ENCODE results near the gene ALK. TPM values are rescaled to one million over a fixed set of nuclear protein-coding genes. Genes with fewer than 3 reads are reported as not detected.

Gene ALK
- total and polyA plus RNA-seq, 2 donors: 0.19 to 0.21 TPM

DNA sequence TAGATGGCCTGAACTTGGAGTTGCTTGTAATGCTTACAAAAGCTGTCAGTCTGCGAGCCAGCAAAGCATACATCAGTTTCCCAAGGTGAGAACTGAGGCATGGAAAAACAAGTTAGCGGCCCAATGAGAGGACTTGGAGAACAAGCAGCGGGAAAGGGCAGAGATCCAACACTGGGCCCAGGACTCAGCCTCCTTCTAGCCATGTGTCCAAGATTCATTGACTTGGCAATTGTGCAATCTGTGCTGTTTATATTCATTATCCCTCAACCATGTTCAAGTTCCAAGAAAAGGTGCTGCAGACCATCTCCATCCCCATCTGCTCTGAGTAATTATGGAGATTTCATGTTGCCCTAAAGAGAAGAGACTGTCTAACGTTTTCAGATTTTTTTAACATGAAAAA, 187.4 kb downstream of the ALK start:
- WGBS: 82% methylated on average over 4 of the region's 4 CpGs
- H3K4me1 ChIP-seq (ENCODE audit: control insufficient read depth in 2 of 2, insufficient read depth in 2 of 2, low read length in 2 of 2): no peaks in the 10 kb centered on the region
- DNase-seq (ENCODE audit: low read depth in 6 of 9, low spot score in 9 of 9): no peak
- H3K4me3 ChIP-seq (ENCODE audit: low read length in 2 of 2): no peak overlapping the region
- H3K27me3 ChIP-seq (ENCODE audit: control insufficient read depth in 2 of 2, insufficient read depth in 1 of 2, low read length in 1 of 2): no peaks in the 10 kb centered on the region
- H3K27ac ChIP-seq (ENCODE audit: low read depth in 1 of 2, low read length in 1 of 2): no peak overlapping the region
- H3K9me3 ChIP-seq (ENCODE audit: control insufficient read depth in 2 of 2, insufficient read depth in 1 of 2, low read length in 1 of 2): no peaks in the 10 kb centered on the region
- no peaks in the 10 kb centered on the region for H3K36me3 ChIP-seq (ENCODE audit: control insufficient read depth in 2 of 2, insufficient read depth in 2 of 2, low read length in 1 of 2)

GRCh38 chr2:29733213-29733612, 188.2 kb downstream of the ALK start:
- no peak for DNase-seq (ENCODE audit: low read depth in 6 of 9, low spot score in 9 of 9)
- no peak overlapping the region for H3K27ac ChIP-seq (ENCODE audit: low read depth in 1 of 2, low read length in 1 of 2)
- H3K27me3 ChIP-seq (ENCODE audit: control insufficient read depth in 2 of 2, insufficient read depth in 1 of 2, low read length in 1 of 2): no peaks in the 10 kb centered on the region
- no peaks in the 10 kb centered on the region for H3K4me1 ChIP-seq (ENCODE audit: control insufficient read depth in 2 of 2, insufficient read depth in 2 of 2, low read length in 2 of 2)
- no peaks in the 10 kb centered on the region for H3K9me3 ChIP-seq (ENCODE audit: control insufficient read depth in 2 of 2, insufficient read depth in 1 of 2, low read length in 1 of 2)
- no peak overlapping the region for H3K4me3 ChIP-seq (ENCODE audit: low read length in 2 of 2)
- no peaks in the 10 kb centered on the region for H3K36me3 ChIP-seq (ENCODE audit: control insufficient read depth in 2 of 2, insufficient read depth in 2 of 2, low read length in 1 of 2)
- 92% methylated on average over 1 of the region's 1 CpG for WGBS

DNA sequence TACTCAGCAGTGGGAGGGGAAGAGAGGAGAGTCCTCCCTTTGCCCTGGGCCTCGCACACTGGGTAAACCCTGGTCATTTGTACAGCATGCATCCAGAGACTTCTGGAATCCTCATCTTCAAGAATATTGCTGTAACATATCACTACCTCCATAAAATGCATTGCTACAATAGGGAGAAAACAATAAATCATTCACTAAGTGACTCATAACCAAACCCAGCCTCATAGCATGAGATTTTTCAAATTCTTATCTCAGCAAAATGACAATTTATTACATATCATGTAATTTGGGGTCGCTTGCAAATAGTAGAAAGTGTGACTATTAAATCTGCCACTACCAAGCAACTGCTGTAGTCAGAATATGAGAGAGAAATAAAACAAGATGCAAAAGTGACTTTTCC, 189.4 kb downstream of the ALK start:
- H3K9me3 ChIP-seq (ENCODE audit: control insufficient read depth in 2 of 2, insufficient read depth in 1 of 2, low read length in 1 of 2): no peaks in the 10 kb centered on the region
- 96% methylated on average over 2 of the region's 2 CpGs for WGBS
- H3K36me3 ChIP-seq (ENCODE audit: control insufficient read depth in 2 of 2, insufficient read depth in 2 of 2, low read length in 1 of 2): no peaks in the 10 kb centered on the region
- no peak overlapping the region for H3K4me3 ChIP-seq (ENCODE audit: low read length in 2 of 2)
- DNase-seq (ENCODE audit: low read depth in 6 of 9, low spot score in 9 of 9): no peak
- no peaks in the 10 kb centered on the region for H3K4me1 ChIP-seq (ENCODE audit: control insufficient read depth in 2 of 2, insufficient read depth in 2 of 2, low read length in 2 of 2)
- no peaks in the 10 kb centered on the region for H3K27me3 ChIP-seq (ENCODE audit: control insufficient read depth in 2 of 2, insufficient read depth in 1 of 2, low read length in 1 of 2)
- no peak overlapping the region for H3K27ac ChIP-seq (ENCODE audit: low read depth in 1 of 2, low read length in 1 of 2)

- WGBS: 96% methylated on average over 7 of the region's 7 CpGs
- Histone ChIP-seq H3K27me3 (ENCODE audit: control insufficient read depth in 2 of 2, insufficient read depth in 1 of 2, low read length in 1 of 2) (no peaks in the 10 kb centered on the region), H3K27ac (ENCODE audit: low read depth in 1 of 2, low read length in 1 of 2) (no peak overlapping the region), H3K4me3 (ENCODE audit: low read length in 2 of 2) (no peak overlapping the region), H3K36me3 (ENCODE audit: control insufficient read depth in 2 of 2, insufficient read depth in 2 of 2, low read length in 1 of 2) (no peaks in the 10 kb centered on the region), H3K9me3 (ENCODE audit: control insufficient read depth in 2 of 2, insufficient read depth in 1 of 2, low read length in 1 of 2) (no peaks in the 10 kb centered on the region), H3K4me1 (ENCODE audit: control insufficient read depth in 2 of 2, insufficient read depth in 2 of 2, low read length in 2 of 2) (no peaks in the 10 kb centered on the region)
- DNase-seq (ENCODE audit: low read depth in 6 of 9, low spot score in 9 of 9): no peak
These were observed 191.5 kb downstream of the ALK start for GRCh38 chr2:29729932-29730331.

- 16% methylated on average over 7 of the region's 7 CpGs for WGBS
These were observed 192.0 kb downstream of the ALK start for GRCh38 chr2:29729401-29729800.

DNA sequence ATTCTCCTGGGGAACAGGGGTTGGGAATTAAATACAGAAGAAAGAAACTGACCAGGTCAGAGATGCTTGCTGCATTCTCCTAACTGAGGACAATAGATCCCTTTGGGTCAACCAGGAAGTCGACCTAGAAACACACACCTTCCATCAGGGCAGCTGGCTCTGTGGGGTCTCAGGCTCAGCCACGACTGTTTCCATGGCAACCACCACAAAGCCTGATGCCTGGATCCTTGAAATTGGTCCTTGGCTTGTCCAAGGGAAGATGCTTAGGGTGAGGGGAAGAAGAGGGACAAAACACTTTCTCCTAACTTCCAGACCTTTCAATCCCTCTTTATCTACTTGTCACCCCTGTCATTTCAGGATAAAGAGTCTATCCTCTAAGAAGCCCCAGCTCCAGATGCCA, 194.4 kb downstream of the ALK start:
- Histone ChIP-seq H3K36me3 (ENCODE audit: control insufficient read depth in 2 of 2, insufficient read depth in 2 of 2, low read length in 1 of 2) (no peaks in the 10 kb centered on the region), H3K27ac (ENCODE audit: low read depth in 1 of 2, low read length in 1 of 2) (no peak overlapping the region), H3K27me3 (ENCODE audit: control insufficient read depth in 2 of 2, insufficient read depth in 1 of 2, low read length in 1 of 2) (no peaks in the 10 kb centered on the region), H3K9me3 (ENCODE audit: control insufficient read depth in 2 of 2, insufficient read depth in 1 of 2, low read length in 1 of 2) (no peaks in the 10 kb centered on the region), H3K4me1 (ENCODE audit: control insufficient read depth in 2 of 2, insufficient read depth in 2 of 2, low read length in 2 of 2) (no peaks in the 10 kb centered on the region), H3K4me3 (ENCODE audit: low read length in 2 of 2) (no peak overlapping the region)
- WGBS: 53% methylated on average over 2 of the region's 2 CpGs
- DNase-seq (ENCODE audit: low read depth in 6 of 9, low spot score in 9 of 9): no peak

More at GRCh38 chr2:29729401-29729800, 192.0 kb downstream of the ALK start:
- Histone ChIP-seq H3K27ac (ENCODE audit: low read depth in 1 of 2, low read length in 1 of 2) (no peak overlapping the region), H3K4me1 (ENCODE audit: control insufficient read depth in 2 of 2, insufficient read depth in 2 of 2, low read length in 2 of 2) (no peaks in the 10 kb centered on the region), H3K27me3 (ENCODE audit: control insufficient read depth in 2 of 2, insufficient read depth in 1 of 2, low read length in 1 of 2) (no peaks in the 10 kb centered on the region), H3K4me3 (ENCODE audit: low read length in 2 of 2) (no peak overlapping the region), H3K9me3 (ENCODE audit: control insufficient read depth in 2 of 2, insufficient read depth in 1 of 2, low read length in 1 of 2) (no peaks in the 10 kb centered on the region), H3K36me3 (ENCODE audit: control insufficient read depth in 2 of 2, insufficient read depth in 2 of 2, low read length in 1 of 2) (no peaks in the 10 kb centered on the region)
- DNase-seq (ENCODE audit: low read depth in 6 of 9, low spot score in 9 of 9): no peak

- 67% methylated on average over 2 of the region's 2 CpGs for WGBS
- DNase-seq (ENCODE audit: low read depth in 6 of 9, low spot score in 9 of 9): no peak
- Histone ChIP-seq H3K9me3 (ENCODE audit: control insufficient read depth in 2 of 2, insufficient read depth in 1 of 2, low read length in 1 of 2) (no peaks in the 10 kb centered on the region), H3K27me3 (ENCODE audit: control insufficient read depth in 2 of 2, insufficient read depth in 1 of 2, low read length in 1 of 2) (no peaks in the 10 kb centered on the region), H3K4me1 (ENCODE audit: control insufficient read depth in 2 of 2, insufficient read depth in 2 of 2, low read length in 2 of 2) (no peaks in the 10 kb centered on the region), H3K4me3 (ENCODE audit: low read length in 2 of 2) (no peak overlapping the region), H3K36me3 (ENCODE audit: control insufficient read depth in 2 of 2, insufficient read depth in 2 of 2, low read length in 1 of 2) (no peaks in the 10 kb centered on the region), H3K27ac (ENCODE audit: low read depth in 1 of 2, low read length in 1 of 2) (no peak overlapping the region)
These were observed 195.8 kb downstream of the ALK start for GRCh38 chr2:29725610-29726009.

- Histone ChIP-seq H3K9me3 (ENCODE audit: control insufficient read depth in 2 of 2, insufficient read depth in 1 of 2, low read length in 1 of 2) (no peaks in the 10 kb centered on the region), H3K27ac (ENCODE audit: low read depth in 1 of 2, low read length in 1 of 2) (no peak overlapping the region), H3K4me1 (ENCODE audit: control insufficient read depth in 2 of 2, insufficient read depth in 2 of 2, low read length in 2 of 2) (no peaks in the 10 kb centered on the region), H3K36me3 (ENCODE audit: control insufficient read depth in 2 of 2, insufficient read depth in 2 of 2, low read length in 1 of 2) (no peaks in the 10 kb centered on the region), H3K4me3 (ENCODE audit: low read length in 2 of 2) (no peak overlapping the region), H3K27me3 (ENCODE audit: control insufficient read depth in 2 of 2, insufficient read depth in 1 of 2, low read length in 1 of 2) (no peaks in the 10 kb centered on the region)
- DNase-seq (ENCODE audit: low read depth in 6 of 9, low spot score in 9 of 9): no peak
- WGBS: 95% methylated on average over 3 of the region's 3 CpGs
These were observed 197.1 kb downstream of the ALK start for GRCh38 chr2:29724282-29724681.

DNA sequence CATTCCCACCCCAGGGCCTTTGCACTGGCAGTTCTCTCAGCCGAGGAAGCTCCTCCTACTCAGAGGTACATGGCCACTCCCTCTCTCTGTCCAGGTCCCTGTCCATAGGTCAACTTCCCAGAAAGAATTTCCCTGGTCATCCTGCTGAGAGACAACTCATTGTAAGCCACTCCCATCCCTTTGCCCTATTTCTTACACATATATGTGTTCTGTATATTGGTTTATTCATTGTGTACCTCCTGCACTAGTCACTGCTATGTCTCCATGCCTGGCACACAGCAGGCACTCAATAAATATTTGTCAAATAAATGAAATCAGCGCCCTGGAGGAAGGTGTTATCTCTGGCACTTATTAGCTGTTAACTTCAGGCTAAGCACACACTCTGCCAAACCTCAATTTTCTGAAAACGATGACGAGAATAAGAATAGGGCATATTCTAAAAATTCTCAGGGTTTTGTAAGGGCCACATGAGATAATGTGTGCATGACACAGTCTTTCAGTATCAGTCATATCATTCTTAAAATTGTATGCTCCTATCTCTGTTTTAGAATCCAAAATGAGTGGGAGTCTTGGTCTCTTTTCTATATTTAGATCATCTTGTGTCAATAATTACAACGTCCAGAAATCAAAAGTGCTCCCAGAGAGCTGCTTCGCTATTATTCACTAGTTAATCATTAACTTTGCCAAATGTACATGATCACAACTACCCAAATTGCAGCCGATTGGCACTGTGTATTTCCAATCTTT, 198.0 kb downstream of the ALK start:
- WGBS: 90% methylated on average over 7 of the region's 7 CpGs
- no peak for DNase-seq (ENCODE audit: low read depth in 6 of 9, low spot score in 9 of 9)
- H3K27ac ChIP-seq (ENCODE audit: low read depth in 1 of 2, low read length in 1 of 2): no peak overlapping the region

More for the DNA sequence above, 198.0 kb downstream of the ALK start:
- Histone ChIP-seq H3K27me3 (ENCODE audit: control insufficient read depth in 2 of 2, insufficient read depth in 1 of 2, low read length in 1 of 2) (no peaks in the 10 kb centered on the region), H3K4me3 (ENCODE audit: low read length in 2 of 2) (no peak overlapping the region), H3K36me3 (ENCODE audit: control insufficient read depth in 2 of 2, insufficient read depth in 2 of 2, low read length in 1 of 2) (no peaks in the 10 kb centered on the region), H3K9me3 (ENCODE audit: control insufficient read depth in 2 of 2, insufficient read depth in 1 of 2, low read length in 1 of 2) (no peaks in the 10 kb centered on the region), H3K4me1 (ENCODE audit: control insufficient read depth in 2 of 2, insufficient read depth in 2 of 2, low read length in 2 of 2) (no peaks in the 10 kb centered on the region)
